HEK293 (cell line): ENCODE data around the gene CTBP1.

ENCODE experiments used
- CTCF ChIA-PET: fragments of 350-600 bp; formaldehyde crosslinking; extraction: SDS; loops from one replicate; lab custom pipeline; 2021; ENCODE audit warnings: antibody characterized with exemption; lab: Yijun Ruan, JAX
- POLR2A ChIA-PET: fragments of 300-600 bp; formaldehyde crosslinking; extraction: SDS; loops from one replicate; lab custom pipeline; 2020; ENCODE audit warnings: antibody characterized with exemption, inconsistent platforms; lab: Yijun Ruan, JAX
- H3K27ac ChIP-seq: fragments of 200-500 bp; sonication (Bioruptor generic); 2 replicates; pipeline ENCODE4 v1.5.1; 2014; ENCODE audit warnings: low read depth, low read length, control low read depth, inconsistent platforms; ENCODE audit errors: extremely low read depth
- H3K36me3 ChIP-seq, 2 experiments: fragments of 200-500 bp in 1 of 2; sonication (Bioruptor generic) in 1 of 2; 1 replicate in 1 of 2; 2 replicates in 1 of 2; pipeline ENCODE4 v1.5.1; 2014 to 2017; ENCODE audit warnings: inconsistent platforms in 2 of 2, low read length in 2 of 2; ENCODE audit not compliant: control insufficient read depth in 2 of 2, insufficient read depth in 1 of 2
- H3K4me1 ChIP-seq: fragments of 200-500 bp; sonication (Bioruptor generic); 2 replicates; pipeline ENCODE4 v1.5.1; 2014; ENCODE audit warnings: mild to moderate bottlenecking, low read length, inconsistent platforms; ENCODE audit not compliant: control insufficient read depth, insufficient read depth
- H3K4me3 ChIP-seq: 2 replicates; pipeline ENCODE4 v1.5.1; 2011; ENCODE audit warnings: low read depth, mild to moderate bottlenecking, control low read depth, low read length, moderate library complexity
- H3K9me3 ChIP-seq: fragments of 200-500 bp; sonication (Bioruptor generic); 2 replicates; pipeline ENCODE4 v1.5.1; 2014; ENCODE audit warnings: low read depth, low read length, inconsistent platforms; ENCODE audit not compliant: control insufficient read depth, insufficient read depth
- GLI2 ChIP-seq: fragments of 450-650 bp; formaldehyde crosslinking; IDR thresholded peaks from 2 replicates; pipeline ENCODE4; 2017; ENCODE audit warnings: missing biosample characterization, missing genetic modification characterization, low read depth, borderline replicate concordance
- HOXC10 ChIP-seq: sonication (generic); formaldehyde crosslinking; IDR thresholded peaks from 2 replicates; pipeline ENCODE4 v1.8.1; 2023; ENCODE audit warnings: mild to moderate bottlenecking, missing genetic modification reagents
- MYNN ChIP-seq: fragments of 450-650 bp; formaldehyde crosslinking; IDR thresholded peaks from 2 replicates; pipeline ENCODE4 v1.5.1; 2016; ENCODE audit warnings: missing biosample characterization, missing genetic modification characterization, borderline replicate concordance
- PATZ1 ChIP-seq: fragments of 450-650 bp; formaldehyde crosslinking; IDR thresholded peaks from 2 replicates; pipeline ENCODE4 v1.5.1; 2016; ENCODE audit warnings: missing biosample characterization, missing genetic modification characterization
- SP3 ChIP-seq: fragments of 450-650 bp; formaldehyde crosslinking; IDR thresholded peaks from 2 replicates; pipeline ENCODE4 v1.5.1; 2016; ENCODE audit warnings: missing biosample characterization, missing genetic modification characterization
- YY2 ChIP-seq: fragments of 450-650 bp; formaldehyde crosslinking; IDR thresholded peaks from 2 replicates; pipeline ENCODE4 v1.5.1; 2016; ENCODE audit warnings: missing biosample characterization, missing genetic modification characterization
- ZBTB6 ChIP-seq: fragments of 450-650 bp; formaldehyde crosslinking; IDR thresholded peaks from 2 replicates; pipeline ENCODE4 v1.5.1; 2017; ENCODE audit warnings: missing biosample characterization, missing genetic modification characterization
- ZFP3 ChIP-seq: fragments of 450-650 bp; formaldehyde crosslinking; IDR thresholded peaks from 2 replicates; pipeline ENCODE4 v1.5.1; 2016; ENCODE audit warnings: low read depth, missing biosample characterization, missing genetic modification characterization
- ZFP37 ChIP-seq: fragments of 450-650 bp; formaldehyde crosslinking; IDR thresholded peaks from 2 replicates; pipeline ENCODE4 v1.5.1; 2016; ENCODE audit warnings: missing biosample characterization, missing genetic modification characterization
- ZNF138 ChIP-seq: fragments of 450-650 bp; formaldehyde crosslinking; IDR thresholded peaks from 2 replicates; pipeline ENCODE4 v1.5.1; 2016; ENCODE audit warnings: missing biosample characterization, missing genetic modification characterization, borderline replicate concordance
- ZNF174 ChIP-seq: fragments of 450-650 bp; formaldehyde crosslinking; IDR thresholded peaks from 2 replicates; pipeline ENCODE4 v1.5.0; 2017; ENCODE audit warnings: missing biosample characterization, mild to moderate bottlenecking, missing genetic modification characterization
- ZNF292 ChIP-seq: fragments of 450-650 bp; formaldehyde crosslinking; IDR thresholded peaks from 2 replicates; pipeline ENCODE4 v1.5.1; 2016; ENCODE audit warnings: low read depth, missing biosample characterization, missing genetic modification characterization, borderline replicate concordance
- ZNF394 ChIP-seq: fragments of 450-650 bp; formaldehyde crosslinking; IDR thresholded peaks from 2 replicates; pipeline ENCODE4 v1.5.1; 2016; ENCODE audit warnings: missing biosample characterization, missing genetic modification characterization, mild to moderate bottlenecking, moderate library complexity, borderline replicate concordance
- ZNF473 ChIP-seq: fragments of 450-650 bp; formaldehyde crosslinking; IDR thresholded peaks from 2 replicates; pipeline ENCODE4 v1.5.1; 2017; ENCODE audit warnings: missing biosample characterization, missing genetic modification characterization
- ZNF514 ChIP-seq: fragments of 450-650 bp; formaldehyde crosslinking; IDR thresholded peaks from 2 replicates; pipeline ENCODE4 v1.5.1; 2016; ENCODE audit warnings: missing biosample characterization, missing genetic modification characterization
- ZNF548 ChIP-seq: fragments of 450-650 bp; formaldehyde crosslinking; IDR thresholded peaks from 2 replicates; pipeline ENCODE4 v1.5.1; 2016; ENCODE audit warnings: missing biosample characterization, missing genetic modification characterization
- ZNF549 ChIP-seq: fragments of 450-650 bp; IDR thresholded peaks from 2 replicates; pipeline ENCODE4 v1.5.1; 2018; ENCODE audit warnings: missing biosample characterization, missing genetic modification characterization, mild to moderate bottlenecking, inconsistent platforms, moderate library complexity
- ZNF610 ChIP-seq: fragments of 450-650 bp; formaldehyde crosslinking; IDR thresholded peaks from 2 replicates; pipeline ENCODE4 v1.5.1; 2016; ENCODE audit warnings: missing biosample characterization, missing genetic modification characterization, borderline replicate concordance
- ZNF76 ChIP-seq: fragments of 450-650 bp; formaldehyde crosslinking; IDR thresholded peaks from 2 replicates; pipeline ENCODE4; 2016; ENCODE audit warnings: low read depth, missing biosample characterization, missing genetic modification characterization, borderline replicate concordance
- TF ChIP-seq, protein P1 (sequence below): fragments of 450-650 bp; formaldehyde crosslinking; IDR thresholded peaks from 2 replicates; pipeline ENCODE4 v1.5.1; 2016; ENCODE audit warnings: missing biosample characterization, missing genetic modification characterization
- TF ChIP-seq, protein P2 (sequence below): fragments of 450-650 bp; formaldehyde crosslinking; IDR thresholded peaks from 2 replicates; pipeline ENCODE4 v1.5.1; 2016; ENCODE audit warnings: missing biosample characterization, missing genetic modification characterization

Gene CTBP1

GRCh38 chr4:1296324-1297022 lies 47.5 kb upstream of the CTBP1 start:
- H3K4me1 ChIP-seq = peaks cover 3% of the 10 kb centered on the region; the same call in 1 of the 2 replicates
- CTCF ChIA-PET = no interaction called here
- peaks cover 0 to 57% of the 10 kb centered on the region in 2 experiments; a peak in 2 of 3 replicates for H3K36me3 ChIP-seq
- no peak overlapping the region for H3K4me3 ChIP-seq
- POLR2A ChIA-PET = no interaction called here
- no peaks in the 10 kb centered on the region for H3K9me3 ChIP-seq
- TF ChIP-seq ZNF514 (tag by site-specific recombination) (no peak), ZNF610 (tag by site-specific recombination) (no peak), ZFP37 (no peak), ZNF138 (tag by site-specific recombination) (no peak), MYNN (no peak), PATZ1 (tag by site-specific recombination) (no peak), SP3 (tag by site-specific recombination) (no peak), GLI2 (no peak), HOXC10 (CRISPR knock-in tag) (no peak), ZBTB6 (tag by site-specific recombination) (no peak), ZNF548 (tag by site-specific recombination) (no peak), ZNF394 (tag by site-specific recombination) (no peak), ZNF174 (tag by site-specific recombination) (no peak)
- TF ChIP-seq, protein P1, sequence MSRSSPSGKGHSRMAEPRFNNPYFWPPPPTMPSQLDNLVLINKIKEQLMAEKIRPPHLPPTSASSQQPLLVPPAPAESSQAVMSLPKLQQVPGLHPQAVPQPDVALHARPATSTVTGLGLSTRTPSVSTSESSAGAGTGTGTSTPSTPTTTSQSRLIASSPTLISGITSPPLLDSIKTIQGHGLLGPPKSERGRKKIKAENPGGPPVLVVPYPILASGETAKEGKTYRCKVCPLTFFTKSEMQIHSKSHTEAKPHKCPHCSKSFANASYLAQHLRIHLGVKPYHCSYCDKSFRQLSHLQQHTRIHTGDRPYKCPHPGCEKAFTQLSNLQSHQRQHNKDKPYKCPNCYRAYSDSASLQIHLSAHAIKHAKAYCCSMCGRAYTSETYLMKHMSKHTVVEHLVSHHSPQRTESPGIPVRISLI (tag by site-specific recombination) = no peak
- H3K27ac ChIP-seq = no peak overlapping the region

- peaks cover 0 to 50% of the 10 kb centered on the region in 2 experiments; a peak in 2 of 3 replicates for H3K36me3 ChIP-seq
- no peak overlapping the region for H3K27ac ChIP-seq
- peaks cover 3% of the 10 kb centered on the region; the same call in 1 of the 2 replicates for H3K4me1 ChIP-seq
- CTCF ChIA-PET = no interaction called here
- no peaks in the 10 kb centered on the region for H3K9me3 ChIP-seq
- POLR2A ChIA-PET = no interaction called here
- H3K4me3 ChIP-seq = no peak overlapping the region
- TF ChIP-seq ZFP37 (no peak), ZNF292 (tag by site-specific recombination) (no peak), ZNF76 (no peak), ZNF549 (no peak), ZNF473 (tag by site-specific recombination) (no peak), ZFP3 (tag by site-specific recombination) (no peak), YY2 (tag by site-specific recombination) (no peak)
- TF ChIP-seq, protein P2, sequence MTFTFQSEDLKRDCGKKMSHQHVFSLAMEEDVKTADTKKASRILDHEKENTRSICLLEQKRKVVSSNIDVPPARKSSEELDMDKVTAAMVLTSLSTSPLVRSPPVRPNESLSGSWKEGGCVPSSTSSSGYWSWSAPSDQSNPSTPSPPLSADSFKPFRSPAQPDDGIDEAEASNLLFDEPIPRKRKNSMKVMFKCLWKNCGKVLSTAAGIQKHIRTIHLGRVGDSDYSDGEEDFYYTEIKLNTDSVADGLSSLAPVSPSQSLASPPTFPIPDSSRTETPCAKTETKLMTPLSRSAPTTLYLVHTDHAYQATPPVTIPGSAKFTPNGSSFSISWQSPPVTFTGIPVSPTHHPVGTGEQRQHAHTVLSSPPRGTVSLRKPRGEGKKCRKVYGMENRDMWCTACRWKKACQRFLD (tag by site-specific recombination) = no peak
Measured at GRCh38 chr4:1295405-1296055, 46.6 kb upstream of the CTBP1 start.
